ENCODE data around the gene IL34.
"Not testable (repeated sequence)": the region's sequence is repeated elsewhere in the genome, so short reads cannot be mapped to it uniquely, and the experiment has no call there.

IL34 gene

DNA sequence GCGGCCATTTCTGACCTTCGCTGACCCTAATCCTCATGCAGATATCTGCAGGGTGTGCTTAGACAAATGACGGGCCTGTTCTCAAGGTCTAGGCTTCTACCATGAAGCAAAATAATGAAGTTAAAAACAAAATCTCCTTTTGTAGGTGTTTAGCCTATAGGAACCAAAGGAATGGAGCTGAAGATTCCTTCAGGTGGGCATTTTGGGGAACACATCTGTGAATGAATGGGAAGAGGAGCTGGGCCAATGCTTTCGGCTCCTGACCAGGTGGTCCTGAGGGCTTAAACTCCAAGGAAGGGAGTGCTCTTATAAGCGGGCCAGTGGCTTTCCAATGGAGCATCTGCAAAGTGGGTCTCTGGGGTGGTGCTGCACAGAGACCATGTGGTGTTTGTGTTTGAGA lies 14.1 kb upstream of the IL34 start:
- DNase-seq: no peak

DNA sequence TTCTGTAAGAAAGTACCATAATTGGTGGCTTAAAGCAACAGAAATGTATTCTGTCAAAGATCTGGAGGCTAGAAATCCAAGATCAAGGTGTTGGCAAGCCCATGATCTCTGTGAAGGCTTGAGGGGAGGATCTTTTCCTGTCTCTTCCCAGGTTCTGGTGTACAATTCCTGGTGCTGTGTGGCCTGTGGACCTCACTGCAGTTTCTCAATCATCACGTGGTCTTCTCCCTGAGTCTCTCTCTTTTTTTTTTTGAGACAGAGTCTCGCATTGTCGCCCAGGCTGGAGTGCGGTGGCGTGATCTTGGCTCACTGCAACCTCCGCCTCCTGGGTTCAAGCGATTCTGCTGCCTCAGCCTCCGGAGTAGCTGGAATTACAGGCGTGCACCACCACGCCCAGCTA lies 12.7 kb upstream of the IL34 start:
- not testable (repeated sequence) for DNase-seq

DNA sequence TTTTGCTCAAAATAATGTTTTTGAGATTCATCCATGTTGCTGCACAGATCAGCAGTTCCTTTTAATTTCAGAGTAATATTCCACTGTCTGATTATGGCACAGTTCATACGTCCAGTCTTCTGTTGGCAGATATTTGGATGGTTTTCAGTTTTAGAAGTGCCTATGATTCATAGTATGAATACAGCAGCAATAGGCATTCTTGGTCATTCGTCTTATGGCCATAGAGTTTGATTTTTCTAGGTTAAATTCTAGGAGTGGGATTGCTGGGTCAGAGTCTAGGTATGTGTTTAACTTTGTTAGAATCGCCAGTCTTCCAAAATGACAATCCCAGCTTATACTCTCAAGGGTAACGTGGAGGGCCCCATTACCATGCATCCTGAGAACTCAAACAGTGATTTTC lies 11.5 kb upstream of the IL34 start:
- no peak for DNase-seq

DNA sequence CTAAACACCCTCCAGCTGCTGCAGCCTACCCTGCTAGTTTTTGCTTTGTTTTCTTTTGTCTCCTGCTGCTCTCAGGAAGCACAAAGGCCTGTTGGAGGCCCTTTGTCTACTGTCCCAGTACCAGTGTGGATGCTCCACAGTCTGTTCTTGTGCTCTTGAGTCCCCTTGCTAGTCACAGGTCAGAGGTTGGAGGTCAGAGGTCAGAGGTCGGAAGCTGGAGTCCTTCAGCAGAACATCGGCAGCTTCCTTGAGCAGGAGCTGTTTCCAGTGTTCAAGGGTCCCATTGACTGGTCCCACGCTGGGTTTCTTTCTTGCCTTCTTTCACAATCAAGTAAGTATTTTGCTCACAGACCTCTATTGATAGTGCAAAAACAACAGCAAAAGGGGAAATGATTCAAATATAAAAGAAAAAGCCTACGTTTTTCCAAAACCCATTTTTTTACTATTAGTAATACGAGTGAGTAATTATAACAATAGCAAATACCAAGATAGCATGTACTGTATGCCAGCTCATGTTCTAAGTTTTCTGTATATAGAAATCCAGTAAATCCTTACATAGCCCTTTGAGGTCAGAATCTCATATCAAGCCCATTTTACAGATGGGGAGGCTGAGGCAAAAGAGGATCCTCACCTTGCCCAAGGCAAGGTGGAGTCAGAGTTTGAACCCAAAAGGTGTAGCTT lies 10.9 kb upstream of the IL34 start:
- DNase-seq: no peak

DNA sequence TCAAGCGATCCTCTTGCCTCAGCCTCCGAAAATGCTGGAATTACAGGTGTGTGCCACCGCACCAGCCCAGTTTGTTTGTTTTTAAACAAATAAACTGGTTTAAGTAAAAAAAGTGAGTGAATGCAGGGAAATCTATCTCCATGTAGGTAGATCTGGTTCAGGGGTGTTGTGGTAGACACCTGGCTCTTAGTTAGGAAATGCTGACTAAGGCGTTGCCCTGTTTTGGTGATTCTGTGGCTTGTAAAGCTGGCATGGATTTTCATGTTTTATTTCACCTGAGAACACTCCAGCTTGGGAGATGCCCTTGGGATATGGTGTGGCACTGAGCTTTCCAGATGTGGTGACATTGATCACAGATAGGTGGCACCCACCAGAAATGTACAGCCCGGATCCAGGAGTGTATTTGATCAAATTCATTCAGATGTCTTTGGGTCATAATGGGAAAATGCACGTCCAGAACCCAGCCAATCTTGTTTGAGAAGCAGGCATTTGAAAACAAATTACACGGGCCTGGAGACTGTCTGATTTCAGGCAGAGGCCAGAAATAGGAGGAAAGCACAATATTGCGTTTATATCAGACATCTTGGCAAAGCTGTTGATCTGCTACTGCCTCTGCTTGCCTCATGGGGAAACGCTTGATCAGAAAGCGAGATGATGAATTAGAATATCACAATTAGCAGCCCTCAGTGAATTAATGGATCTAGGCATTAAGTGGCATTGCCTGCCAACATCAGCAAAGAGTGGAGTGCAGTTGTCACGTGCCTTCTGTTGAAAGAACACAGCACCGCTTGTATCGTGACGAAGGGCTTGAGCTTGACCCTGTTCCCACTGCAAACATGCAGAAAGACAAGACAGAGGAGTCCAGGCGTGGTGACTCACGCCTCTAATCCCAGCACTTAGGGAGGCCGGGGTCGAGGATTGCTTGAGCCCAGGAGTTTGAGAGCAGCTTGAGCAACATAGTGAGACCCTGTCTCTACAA lies 7.3 kb upstream of the IL34 start:
- no peak for DNase-seq

DNA sequence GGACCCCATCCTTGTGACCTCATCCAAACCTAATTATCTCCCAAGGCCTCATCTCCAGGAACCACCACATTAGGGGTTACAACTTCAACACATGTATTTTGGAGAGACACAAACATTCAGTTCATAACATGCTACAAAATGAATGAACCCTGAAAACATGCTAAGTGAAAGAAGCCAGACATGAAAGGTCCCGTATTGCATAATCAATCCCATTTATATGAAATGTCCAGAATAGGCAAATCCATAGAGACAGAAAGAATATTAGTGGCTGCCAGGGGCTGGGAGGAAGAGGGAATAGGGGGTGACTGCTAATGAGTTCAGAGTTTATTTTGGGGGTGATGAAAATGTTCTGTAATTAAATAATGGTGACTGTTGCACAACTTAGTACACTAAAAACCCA lies 3.7 kb upstream of the IL34 start:
- DNase-seq: no peak

DNA sequence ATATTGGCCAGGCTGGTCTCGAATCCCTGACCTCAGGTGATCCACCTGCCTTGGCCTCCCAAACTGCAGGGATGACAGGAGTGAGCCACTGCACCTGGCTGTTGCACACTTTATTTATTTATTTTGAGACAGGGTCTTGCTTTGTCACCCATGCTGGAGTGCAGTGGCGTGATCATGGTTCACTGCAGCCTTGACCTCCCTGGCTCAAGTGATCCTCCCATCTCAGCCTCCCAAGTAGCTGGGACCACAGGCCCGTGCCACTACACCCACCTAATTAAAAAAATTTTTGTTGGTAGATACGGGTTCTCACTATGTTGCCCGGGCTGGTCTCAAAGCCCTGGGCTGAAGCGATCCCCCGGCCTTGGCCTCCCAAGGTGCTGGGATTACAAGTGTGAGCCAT lies 3.1 kb upstream of the IL34 start:
- not testable (repeated sequence) for DNase-seq

DNA sequence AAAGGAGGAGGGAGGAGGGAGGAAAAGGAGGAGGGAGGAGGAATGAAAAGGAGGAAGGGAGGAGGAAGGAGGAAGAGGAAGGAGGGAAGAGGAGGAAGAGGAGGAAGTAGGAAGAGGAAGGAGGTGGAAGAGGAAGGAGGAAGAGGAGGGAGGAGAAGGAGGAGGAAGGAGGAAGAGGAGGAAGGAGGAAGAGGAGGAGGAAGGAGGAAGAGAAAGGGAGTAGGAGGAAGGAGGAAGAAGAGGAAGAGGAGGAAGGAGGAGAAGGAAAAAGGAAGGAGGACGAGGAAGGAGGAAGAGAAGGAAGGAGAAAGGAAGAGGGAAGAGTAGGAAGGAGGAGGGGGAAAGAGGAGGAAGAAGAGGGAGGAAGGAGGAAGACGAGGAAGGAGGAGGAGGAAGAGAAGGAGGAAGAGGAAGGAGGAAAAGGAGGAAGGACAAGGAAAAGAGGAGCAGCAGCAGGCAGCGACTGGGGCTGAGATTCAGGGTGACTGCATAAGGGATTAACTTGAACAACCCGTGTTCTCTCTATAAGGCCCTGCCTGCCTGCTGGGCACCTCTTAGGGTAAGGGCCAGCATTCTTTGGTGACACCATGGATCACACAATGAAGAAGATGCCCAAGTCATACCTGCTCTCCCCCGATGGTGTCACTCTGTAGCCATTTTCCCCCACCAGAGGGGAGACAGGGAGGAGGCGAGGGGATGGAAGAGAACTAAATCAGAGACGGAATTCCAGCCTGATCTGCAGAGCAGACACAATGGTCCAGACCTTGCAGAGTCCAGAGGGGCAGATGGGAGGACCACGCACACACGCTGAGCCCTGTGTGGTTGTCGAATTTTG lies 1.4 kb upstream of the IL34 start:
- no peak for DNase-seq

DNA sequence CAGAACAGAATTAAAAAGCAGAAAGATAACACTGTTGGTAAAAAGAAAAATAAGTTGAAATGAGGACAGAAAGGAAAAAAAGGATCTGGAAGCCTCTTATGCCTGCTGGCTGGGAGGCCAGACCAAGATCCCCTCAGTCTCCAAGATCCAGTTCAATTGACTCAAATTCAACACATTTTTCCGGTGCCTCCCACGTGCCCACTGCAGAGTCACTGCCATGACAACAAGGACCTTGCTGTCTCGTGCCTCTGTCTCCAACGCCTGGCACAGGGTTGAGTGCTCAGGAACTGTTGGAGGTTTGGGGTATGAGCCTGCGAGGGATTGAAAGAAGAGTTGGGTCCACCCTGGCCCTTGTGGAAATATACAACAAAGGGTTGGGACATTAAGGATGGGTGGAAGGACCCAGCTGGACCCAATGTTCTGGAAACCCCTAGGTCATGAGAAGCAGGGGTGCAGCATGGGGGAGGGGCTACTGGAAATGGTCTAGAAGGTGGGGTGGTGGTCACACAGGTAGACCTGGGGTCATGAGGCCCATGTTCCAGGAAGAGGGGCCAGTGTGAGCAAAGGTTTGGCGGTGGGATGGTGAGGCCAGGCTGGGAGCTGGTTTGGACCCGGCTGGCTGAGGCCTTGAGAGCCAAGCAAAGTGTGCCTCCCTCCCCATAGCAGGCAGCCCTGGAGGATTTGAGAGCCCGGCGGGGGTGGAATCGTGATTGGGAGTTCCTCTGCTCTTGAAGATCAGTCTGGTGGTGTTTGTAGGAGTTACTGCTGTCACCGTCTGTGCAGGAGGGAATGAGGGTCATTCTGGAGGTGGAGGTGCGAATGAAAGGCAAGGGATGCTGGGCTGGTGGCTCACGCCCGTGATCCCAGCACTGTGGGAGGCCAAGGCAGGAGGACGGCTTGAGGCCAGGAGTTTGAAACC lies 1.3 kb downstream of the IL34 start:
- DNase-seq: no peak

DNA sequence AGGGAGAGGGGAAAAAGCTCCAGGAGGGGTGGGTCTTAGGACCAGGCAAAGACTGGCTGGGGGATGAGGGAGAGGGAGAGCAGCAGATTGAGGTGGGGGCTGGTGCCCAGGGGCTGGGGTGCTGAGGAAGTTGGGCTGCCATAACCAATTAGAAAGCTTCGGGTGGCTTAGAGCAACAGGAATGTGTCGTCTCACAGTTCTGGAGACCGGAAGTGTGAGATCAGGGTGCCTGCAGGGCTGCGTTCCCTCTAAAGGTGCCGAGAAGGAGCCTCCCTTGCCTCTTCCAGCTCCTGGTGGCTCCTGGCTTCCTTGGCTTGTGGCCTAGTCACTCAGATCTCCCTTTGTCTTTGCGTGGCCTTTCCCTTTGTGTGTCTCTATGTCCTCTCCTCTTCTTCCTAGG lies 2.2 kb downstream of the IL34 start:
- DNase-seq: no peak

DNA sequence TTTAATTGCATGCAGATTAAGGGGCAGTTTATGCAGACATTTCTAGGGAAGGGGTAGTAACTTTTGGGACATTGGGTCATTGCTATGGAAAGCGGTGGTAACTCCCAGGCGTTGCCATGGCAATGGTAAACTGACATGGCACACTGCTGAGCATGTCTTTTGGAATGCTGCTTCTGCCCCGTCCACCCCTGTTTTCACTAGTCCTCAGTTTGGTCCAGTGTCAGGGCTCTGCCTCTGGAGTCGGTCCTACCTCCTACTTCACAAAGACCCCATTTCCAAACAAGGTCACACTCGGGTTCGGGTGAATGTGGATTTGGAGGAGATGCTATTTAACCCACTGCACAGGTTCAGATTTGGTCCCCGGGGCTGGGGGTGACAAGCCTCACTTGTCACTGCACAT lies 2.9 kb downstream of the IL34 start:
- no peak for DNase-seq

DNA sequence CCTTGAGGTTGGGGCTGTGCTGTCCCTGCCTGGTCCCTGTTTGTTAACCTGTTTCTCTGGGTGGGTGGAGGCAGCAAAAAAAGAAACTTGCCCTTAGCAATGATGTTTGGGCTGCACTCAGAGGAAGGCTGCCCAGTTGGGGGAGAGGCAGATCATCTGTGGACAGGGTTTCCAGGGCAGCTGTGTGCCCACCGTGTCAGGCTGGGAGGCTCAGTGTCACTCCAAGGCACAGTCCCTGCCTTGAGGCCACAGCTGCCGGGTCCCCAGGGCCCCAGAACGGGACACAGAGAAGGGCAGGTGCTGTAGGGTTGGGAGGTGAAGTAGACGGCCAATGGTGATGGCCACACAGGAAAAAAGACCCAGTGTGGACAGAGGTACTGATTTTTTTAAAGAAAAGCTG lies 3.9 kb downstream of the IL34 start:
- no peak for DNase-seq

DNA sequence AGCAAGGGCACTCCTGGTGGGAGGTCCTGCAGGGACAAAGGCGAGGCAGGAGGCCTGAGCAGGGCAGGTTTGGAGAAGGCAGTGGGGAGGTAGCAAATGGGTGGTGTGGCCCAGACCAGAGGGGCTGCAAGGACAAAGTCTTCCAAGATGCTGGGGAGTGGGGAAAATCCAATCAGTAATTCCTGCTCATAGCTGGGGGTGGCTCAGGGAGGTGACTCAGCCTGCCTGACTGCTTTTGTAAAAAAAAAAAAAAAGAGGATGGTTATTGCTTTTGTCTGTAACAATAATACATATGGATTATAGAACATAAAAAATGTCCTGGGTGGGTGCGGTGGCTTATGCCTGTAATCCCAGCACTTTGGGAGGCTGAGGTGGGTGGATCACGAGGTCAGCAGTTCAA lies 5.2 kb downstream of the IL34 start:
- no peak for DNase-seq

DNA sequence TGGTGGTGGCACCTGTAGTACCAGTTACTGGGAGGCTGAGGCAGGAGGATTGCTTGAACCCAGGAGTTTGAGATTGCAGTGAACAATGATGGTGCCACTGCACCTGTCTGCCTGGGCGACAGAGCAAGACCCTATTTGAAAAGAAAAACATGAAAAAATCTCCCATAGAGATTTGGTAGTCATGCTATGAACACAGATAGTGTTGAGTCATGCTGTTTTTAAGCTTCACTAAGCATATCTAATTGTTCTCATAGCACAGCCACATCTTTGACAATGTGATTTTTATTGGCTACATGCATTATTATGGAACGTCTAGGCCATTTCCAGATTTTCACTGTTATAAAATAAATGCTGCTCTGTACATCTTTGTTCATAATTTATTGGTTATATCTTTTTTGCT lies 6.0 kb downstream of the IL34 start:
- no peak for DNase-seq

DNA sequence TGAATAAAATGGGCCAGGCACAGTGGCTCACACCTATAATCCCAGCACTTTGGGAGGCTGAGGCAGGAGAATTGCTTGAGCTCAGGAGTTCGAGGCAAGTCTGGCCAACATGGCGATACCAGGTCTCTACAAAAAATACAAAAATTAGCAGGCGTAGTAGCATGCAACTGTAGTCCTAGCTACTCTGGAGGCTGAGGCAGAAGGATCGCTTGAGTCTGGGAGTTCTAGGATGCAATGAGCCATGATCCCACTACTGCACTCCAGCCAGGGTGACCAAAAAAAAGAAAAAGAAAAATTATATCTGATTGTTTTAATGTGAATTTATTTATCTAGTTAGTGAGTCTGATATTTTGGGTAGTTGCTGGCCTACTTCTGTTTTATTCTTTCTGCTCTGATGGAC lies 7.0 kb downstream of the IL34 start:
- DNase-seq: no peak

DNA sequence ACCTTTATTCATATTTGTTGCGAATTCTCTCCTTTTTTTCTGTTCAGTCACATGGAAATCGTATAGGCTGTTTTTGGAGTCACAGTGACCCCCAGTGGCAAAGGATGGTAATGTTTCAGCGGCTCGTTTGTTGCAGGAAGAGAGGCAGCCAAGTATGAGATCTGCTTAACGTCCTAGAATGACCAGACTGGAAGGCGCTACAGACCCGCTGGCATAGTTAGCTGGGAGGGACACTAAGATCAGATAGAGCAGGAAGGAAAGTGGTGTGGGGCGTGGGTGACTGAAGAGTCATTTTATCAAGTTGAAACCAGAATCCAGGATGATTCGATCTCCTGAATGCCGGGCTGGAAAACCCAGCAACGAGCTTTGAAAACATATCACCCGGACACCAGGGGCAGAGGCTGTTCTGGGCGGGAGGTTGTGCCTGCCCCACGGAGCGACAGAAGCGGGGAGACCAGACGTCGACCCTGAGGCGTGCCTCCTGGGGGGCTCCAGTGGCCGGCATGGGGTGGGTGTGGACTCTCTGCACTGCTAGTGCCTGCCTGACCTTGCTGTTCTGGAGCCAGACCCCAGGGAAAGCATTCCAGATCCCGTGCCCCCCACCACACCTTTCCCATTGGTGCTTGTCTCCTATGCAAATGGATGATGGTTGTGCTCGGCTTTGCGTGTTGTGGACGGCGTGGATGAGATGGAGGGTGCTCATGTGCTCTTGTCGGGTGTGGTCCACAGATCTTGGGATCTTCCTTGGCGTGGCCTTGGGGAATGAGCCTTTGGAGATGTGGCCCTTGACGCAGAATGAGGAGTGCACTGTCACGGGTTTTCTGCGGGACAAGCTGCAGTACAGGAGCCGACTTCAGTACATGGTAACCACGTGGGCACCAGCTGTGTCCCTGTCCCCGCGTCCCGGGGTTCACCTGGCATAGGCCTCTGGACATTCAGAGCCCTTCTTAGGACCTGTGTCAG lies 7.7 kb downstream of the IL34 start:
- peak; percentile 39 to 87 for DNase-seq

DNA sequence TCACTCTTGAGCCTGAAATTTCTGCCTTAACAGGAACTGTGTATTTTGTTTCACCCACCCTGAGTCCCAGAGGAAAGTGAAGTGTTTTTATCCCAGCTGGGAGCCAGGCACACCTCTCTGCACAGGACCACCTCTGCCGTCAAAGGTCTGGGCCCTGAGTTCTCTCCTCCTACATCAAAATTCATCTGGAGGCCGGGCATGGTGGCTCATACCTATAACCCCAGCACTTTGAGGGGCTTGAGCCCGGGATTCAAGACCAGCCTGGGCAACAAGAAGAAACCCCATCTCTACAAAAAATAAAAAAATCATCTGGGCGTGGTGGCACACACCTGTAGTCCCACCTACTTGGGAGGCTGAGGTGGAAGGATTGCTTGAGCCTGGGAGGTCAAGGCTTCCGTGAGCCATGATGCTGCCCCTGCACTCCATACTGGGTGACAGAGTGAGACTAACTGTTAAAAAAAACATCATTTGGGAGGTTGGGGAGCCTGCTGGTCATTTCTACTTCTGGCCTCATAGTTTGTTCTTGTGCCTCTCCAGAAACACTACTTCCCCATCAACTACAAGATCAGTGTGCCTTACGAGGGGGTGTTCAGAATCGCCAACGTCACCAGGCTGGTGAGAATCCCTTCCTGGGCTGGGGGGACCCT lies 9.8 kb downstream of the IL34 start:
- DNase-seq: no peak

DNA sequence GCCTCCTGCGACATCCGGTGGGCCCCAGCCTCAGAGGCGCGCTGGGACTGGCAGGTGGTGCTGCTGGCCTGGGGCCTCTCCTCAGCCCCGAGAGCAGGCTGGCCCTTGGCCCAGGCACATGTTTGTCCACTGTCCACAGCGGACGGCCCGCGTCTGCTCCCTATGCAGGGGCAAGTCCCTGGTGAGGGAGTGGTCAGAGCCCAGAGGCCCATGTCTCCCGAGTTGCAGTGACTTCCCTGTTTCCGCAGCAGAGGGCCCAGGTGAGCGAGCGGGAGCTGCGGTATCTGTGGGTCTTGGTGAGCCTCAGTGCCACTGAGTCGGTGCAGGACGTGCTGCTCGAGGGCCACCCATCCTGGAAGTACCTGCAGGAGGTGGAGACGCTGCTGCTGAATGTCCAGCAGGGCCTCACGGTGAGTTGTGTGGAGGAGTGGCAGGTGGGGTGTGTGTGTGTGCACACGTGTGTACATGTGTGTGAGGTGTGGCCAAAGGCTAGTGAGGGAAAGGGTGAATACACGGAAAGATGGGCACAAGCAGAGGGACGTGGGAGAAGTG lies 10.4 kb downstream of the IL34 start:
- DNase-seq: no peak

DNA sequence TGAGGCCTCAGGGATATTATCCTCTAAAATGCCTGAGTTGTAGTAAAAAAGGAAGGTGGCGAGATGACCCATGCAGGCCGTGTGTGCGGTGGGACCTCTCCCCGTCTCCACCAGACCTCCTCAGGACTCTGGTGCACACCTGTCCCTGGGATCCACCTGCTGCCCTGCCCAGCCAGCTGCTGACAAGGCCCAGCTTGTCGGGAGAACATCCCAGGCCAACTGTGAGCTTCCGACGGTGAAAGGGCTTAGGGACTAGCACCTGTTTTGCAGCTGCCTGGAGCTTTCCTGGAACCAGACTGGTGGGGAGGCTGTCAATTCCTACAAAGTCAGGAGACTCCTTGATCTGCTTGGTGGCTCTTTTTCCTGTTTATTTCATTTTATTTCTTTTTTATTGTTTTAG lies 11.6 kb downstream of the IL34 start:
- DNase-seq: no peak

DNA sequence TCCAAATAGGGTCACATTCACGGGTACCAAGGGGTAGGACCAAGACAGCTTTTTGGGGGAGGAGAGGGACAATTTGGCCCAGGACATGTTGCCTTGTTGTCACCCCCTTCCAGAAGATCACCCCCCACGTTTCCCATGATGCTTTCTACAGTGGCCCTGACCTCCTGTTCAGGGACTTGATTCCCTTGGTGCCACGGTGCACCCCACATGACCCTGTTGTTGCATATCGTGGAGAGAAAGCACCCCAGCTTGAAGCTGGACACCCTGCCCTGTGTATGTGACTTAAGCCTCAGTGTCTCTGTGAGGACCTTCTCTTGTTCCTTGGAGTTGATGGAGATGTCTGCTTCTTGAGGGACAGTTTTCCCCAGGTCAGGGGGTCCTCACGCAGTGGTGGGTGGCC lies 12.6 kb downstream of the IL34 start:
- no peak for DNase-seq
